ENCODE measurements around the gene TMPRSS3. TPM values are rescaled to one million over a fixed set of nuclear protein-coding genes. Genes with fewer than 3 reads are reported as not detected.
A peak's percentile ranks its signal among the peaks of the same experiment; 100 is the strongest.

The TMPRSS3 gene
- total and polyA plus RNA-seq, 8 donors: 3.1 to 11.6 (median 7.9) TPM

- Histone ChIP-seq H3K4me1 (no peaks in the 10 kb centered on the region), H3K27ac (no peak overlapping the region), H3K4me3 (no peak overlapping the region), H3K9me3 (no peaks in the 10 kb centered on the region), H3K27me3 (no peaks in the 10 kb centered on the region), H3K36me3 (no peaks in the 10 kb centered on the region)
- DNase-seq (peak in 1 of 6 donors; percentile 8), ATAC-seq (no peak), FAIRE-seq (no peak)
- intact Hi-C loops (cut with DNase I): loop anchor here in 1 of 3 donors (10.0 kb wide), 1 partner anchor 58 kb away; no protein-coding TSS in a partner anchor
- 74 to 93% methylated on average over 6 of the region's 6 CpGs for WGBS, 2 donors
- TF ChIP-seq, protein P1, sequence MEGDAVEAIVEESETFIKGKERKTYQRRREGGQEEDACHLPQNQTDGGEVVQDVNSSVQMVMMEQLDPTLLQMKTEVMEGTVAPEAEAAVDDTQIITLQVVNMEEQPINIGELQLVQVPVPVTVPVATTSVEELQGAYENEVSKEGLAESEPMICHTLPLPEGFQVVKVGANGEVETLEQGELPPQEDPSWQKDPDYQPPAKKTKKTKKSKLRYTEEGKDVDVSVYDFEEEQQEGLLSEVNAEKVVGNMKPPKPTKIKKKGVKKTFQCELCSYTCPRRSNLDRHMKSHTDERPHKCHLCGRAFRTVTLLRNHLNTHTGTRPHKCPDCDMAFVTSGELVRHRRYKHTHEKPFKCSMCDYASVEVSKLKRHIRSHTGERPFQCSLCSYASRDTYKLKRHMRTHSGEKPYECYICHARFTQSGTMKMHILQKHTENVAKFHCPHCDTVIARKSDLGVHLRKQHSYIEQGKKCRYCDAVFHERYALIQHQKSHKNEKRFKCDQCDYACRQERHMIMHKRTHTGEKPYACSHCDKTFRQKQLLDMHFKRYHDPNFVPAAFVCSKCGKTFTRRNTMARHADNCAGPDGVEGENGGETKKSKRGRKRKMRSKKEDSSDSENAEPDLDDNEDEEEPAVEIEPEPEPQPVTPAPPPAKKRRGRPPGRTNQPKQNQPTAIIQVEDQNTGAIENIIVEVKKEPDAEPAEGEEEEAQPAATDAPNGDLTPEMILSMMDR (IDR thresholded peaks at IDR 0.05): no peak
Observed at GRCh38 chr21:42382915-42383314, 12.9 kb downstream of the TMPRSS3 start.

DNA sequence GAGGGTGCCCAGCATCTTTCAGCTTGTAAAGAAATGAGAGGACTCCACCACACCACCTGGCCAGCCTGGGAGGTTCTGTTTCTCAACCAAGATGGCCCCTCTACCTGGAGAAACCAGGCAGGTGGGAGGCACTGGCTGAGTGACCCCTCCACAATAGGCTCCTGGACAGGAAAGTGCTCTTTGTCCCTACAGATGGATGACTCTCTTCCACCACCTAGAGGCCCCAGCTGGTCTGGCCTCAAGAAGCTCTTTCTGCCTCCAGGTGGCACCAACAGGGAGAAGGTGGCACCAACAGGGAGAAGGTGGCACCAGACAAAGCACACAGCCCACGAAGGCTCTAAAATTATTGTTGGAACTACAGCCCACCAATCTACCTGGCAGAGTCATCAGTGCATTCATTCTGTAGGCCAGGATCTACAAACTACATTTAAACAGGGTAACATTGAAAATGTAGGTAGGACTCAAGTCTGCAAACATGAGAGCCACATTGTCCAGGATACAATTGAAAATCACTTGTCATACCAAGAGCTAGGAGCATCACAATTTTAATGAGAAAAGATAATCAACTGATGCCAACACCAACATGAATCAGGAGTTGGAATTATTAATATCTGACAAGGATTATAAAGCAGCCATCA lies 14.4 kb downstream of the TMPRSS3 start:
- no peak for FAIRE-seq
- ATAC-seq: peak; percentile 78 to 94 (median 88)
- no peaks in the 10 kb centered on the region for H3K36me3 ChIP-seq
- intact Hi-C loops (cut with DNase I): loop anchor here in 1 of 3 donors (10.0 kb wide), 1 partner anchor 57 kb away; no protein-coding TSS in a partner anchor
- no peak overlapping the region for H3K27ac ChIP-seq
- peak in 5 of 6 donors; percentile 56 to 78 (median 69) for DNase-seq
- H3K4me1 ChIP-seq: no peaks in the 10 kb centered on the region
- TF ChIP-seq, protein P1 (IDR thresholded peaks at IDR 0.05): peak; percentile 60 to 74 (median 64)
- H3K27me3 ChIP-seq: no peaks in the 10 kb centered on the region
- WGBS, 2 donors: 22 to 25% methylated on average over 1 of the region's 1 CpG
- no peak overlapping the region for H3K4me3 ChIP-seq
- no peaks in the 10 kb centered on the region for H3K9me3 ChIP-seq

- peak in 1 of 6 donors; percentile 51 for DNase-seq
Observed at GRCh38 chr21:42379426-42380215, 16.2 kb downstream of the TMPRSS3 start.

GRCh38 chr21:42378418-42378817 lies 17.4 kb downstream of the TMPRSS3 start:
- Histone ChIP-seq H3K36me3 (no peaks in the 10 kb centered on the region), H3K27me3 (no peaks in the 10 kb centered on the region), H3K4me3 (no peak overlapping the region), H3K27ac (no peak overlapping the region), H3K9me3 (no peaks in the 10 kb centered on the region), H3K4me1 (no peaks in the 10 kb centered on the region)
- FAIRE-seq (no peak), ATAC-seq (no peak), DNase-seq (peak in 1 of 6 donors; percentile 31)
- TF ChIP-seq, protein P1 (IDR thresholded peaks at IDR 0.05): no peak
- 77 to 90% methylated on average over 8 of the region's 8 CpGs for WGBS, 2 donors
- intact Hi-C loops (cut with DNase I): no loop called here

More at GRCh38 chr21:42379426-42380215, 16.2 kb downstream of the TMPRSS3 start:
- H3K27me3 ChIP-seq: no peaks in the 10 kb centered on the region
- no peaks in the 10 kb centered on the region for H3K4me1 ChIP-seq
- 70 to 85% methylated on average over 17 of the region's 17 CpGs for WGBS, 2 donors
- no peak overlapping the region for H3K27ac ChIP-seq
- H3K9me3 ChIP-seq: no peaks in the 10 kb centered on the region
- no peak for ATAC-seq
- TF ChIP-seq, protein P1 (IDR thresholded peaks at IDR 0.05): no peak
- H3K36me3 ChIP-seq: no peaks in the 10 kb centered on the region
- no peak for FAIRE-seq
- intact Hi-C loops (cut with DNase I): loop anchor here in 1 of 3 donors (10.0 kb wide), 1 partner anchor 55 kb away; no protein-coding TSS in a partner anchor
- H3K4me3 ChIP-seq: no peak overlapping the region
